GM12873 (cell line): Measurements from ENCODE around the gene FAM24B.

Experiments
- TF ChIP-seq, protein P1 (sequence below): IDR thresholded peaks from 2 replicates; pipeline ENCODE4 v1.5.1; 2012; ENCODE audit warnings: low read depth, mild to moderate bottlenecking, moderate library complexity, low read length, control low read depth; ENCODE audit not compliant: insufficient read depth; ENCODE audit errors: missing control alignments

Gene FAM24B

DNA sequence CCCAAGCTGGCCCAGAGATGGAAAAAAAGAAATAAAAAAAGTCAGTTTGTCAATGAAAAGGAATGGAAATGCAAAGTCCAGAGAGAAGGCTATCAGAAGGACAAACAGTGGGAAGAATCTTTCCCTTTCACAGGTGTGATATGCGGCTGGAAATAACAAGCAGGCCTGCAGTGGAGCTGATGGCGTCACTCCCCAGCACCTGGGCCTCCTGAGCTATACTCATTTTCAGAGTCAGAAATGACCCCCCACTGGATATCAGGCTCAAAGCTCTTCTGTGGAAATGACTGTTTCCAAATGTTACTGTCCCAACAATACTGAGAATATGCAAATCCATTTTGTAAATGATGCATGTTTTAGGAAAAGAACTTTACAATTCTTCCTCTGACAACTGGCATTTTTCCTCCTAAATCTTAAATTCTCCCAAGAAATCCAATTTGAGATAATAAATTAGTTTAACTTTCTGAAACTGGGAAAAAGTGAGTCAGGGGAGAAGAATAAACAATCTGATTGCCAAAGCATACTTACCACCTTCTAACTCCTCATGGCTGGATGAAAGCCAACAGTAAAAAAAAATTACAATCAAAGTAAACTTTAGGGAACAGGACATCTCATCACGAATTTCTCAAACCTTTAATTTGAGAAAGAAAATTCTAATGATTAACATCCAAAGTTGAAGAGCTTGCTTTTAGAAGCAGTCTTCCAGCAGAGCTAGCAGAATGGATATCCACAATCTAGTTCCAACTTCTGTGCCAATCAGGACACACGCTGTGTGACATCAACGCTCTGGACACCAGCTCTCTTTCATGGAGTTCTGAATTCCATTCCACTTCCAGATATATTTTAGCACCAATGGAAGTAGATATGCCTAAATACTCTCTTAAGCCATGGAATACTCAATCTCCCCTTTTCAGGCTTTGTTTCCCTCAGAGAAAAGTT, 28.4 kb downstream of the FAM24B start:
- TF ChIP-seq, protein P1, sequence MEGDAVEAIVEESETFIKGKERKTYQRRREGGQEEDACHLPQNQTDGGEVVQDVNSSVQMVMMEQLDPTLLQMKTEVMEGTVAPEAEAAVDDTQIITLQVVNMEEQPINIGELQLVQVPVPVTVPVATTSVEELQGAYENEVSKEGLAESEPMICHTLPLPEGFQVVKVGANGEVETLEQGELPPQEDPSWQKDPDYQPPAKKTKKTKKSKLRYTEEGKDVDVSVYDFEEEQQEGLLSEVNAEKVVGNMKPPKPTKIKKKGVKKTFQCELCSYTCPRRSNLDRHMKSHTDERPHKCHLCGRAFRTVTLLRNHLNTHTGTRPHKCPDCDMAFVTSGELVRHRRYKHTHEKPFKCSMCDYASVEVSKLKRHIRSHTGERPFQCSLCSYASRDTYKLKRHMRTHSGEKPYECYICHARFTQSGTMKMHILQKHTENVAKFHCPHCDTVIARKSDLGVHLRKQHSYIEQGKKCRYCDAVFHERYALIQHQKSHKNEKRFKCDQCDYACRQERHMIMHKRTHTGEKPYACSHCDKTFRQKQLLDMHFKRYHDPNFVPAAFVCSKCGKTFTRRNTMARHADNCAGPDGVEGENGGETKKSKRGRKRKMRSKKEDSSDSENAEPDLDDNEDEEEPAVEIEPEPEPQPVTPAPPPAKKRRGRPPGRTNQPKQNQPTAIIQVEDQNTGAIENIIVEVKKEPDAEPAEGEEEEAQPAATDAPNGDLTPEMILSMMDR, result no peak

DNA sequence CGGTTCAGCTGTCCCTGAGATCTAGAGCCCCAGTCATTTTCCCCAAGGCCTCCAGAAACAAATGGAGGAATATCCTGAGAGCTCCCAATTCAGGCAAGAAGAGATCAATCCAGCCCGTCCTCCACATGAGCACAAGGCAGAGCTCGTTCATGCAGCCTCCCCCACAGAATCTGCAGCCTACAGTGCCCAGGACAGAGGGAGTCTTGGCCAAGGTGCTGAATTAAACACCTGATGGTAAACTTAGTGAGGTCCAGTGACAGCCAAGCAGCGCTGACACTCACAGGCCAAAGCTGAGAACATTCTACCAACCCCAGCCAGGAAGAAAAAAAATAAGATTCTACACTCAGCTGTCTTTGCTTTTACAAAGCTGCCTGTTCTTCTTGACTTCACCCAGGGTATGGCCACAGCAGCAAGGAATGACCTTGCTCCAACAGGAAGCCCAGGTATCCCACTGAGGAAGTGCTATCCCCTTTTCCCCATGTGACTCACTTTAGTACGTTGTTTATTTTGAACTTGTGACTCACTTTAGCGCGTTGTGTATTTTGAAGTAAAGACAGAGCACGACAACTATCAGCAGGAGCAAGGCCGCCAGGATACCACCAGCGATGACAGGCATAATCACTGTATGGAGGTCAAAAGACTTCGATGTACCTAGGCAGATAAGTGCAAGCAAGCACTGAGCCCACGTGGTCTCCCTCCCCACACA, 29.3 kb downstream of the FAM24B start:
- TF ChIP-seq, protein P1, result no peak

DNA sequence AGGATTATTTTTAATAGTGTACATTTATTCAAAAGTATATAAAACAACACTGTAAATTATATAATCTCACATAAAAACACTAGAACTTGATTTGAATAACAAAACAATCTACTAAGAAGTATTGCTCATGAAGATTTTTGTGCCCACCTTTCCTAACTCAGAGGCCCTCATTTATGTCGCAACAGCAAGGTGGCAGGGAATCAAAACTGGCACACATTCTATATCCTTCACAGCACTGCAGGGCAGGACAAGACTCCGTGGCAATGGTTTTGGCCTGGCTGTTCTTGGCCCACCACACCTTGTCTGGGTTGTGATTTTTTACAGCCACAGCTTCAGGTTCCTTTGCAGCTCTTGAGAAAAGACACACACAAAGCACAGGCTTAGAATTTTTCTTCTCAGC, 30.3 kb downstream of the FAM24B start:
- TF ChIP-seq, protein P1, result no peak

DNA sequence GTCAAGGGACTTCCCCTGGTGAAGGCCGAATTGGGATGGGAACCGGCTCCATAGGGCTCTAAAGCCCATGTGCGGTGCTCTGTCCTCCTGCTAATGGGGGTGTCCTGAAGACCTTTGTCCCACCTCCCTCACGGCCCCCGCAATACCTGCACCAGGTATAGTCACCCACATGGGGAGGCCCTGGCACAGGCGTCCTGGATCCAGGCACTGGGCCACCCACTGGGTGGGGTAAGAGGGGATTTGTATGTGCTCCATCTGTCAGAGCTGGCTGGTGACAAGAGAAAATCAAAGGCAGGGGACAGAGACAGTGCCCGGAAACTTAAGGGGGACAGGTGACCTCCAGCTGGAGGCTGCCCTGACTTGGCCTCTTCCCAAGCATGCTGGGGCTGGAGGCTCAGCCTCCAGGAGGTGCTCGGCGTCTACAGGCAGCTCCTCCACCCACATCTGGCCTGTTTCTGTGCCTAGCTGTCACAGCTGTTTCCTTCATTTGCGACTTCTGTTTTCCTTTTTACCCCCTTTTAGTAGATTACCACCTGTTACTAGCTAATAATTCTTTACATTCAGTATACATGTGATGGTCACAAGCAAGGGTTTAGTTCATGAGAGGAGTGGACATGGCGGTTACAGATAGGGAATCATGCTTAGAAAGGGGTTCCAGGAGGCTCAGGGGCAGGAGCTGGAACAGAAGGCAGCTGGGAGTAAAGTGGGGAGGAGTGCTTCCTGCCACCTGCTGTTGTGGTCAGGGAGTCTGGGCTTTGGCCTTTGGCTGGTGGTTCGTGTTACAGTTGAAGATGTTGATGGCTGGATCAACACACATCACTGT, 31.4 kb downstream of the FAM24B start:
- TF ChIP-seq, protein P1, result no peak

DNA sequence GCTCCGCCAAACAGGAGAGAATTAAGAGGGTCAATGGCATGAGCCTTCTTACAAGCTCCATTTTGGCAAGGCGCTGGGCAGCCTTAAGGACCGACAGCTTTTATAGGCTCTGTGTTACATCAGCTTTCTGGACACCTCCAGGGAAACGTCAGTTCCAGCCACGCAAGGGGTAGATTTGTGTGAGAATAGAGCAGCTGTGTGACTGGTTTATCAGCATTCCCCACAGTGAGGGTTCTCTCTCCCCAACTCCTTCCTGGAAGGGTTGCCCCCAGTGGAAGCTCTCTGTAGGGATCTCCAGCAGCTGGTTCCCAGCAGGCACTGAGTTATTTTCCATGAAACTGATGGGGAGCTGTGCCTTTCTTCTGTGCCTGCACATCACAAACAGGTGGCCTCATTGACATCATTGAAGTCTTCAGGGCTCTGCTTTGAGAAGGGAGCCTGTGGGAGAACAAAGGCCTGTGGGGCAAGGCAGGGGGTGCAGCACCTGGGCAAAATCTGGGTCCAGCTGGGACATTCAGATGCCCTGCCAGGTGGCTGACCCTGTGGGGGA, 33.5 kb downstream of the FAM24B start, which contains the start of gene CUZD1:
Gene CUZD1, minus strand, starts transcription at position 75 of the 550 bp plus-strand sequence. Its CDS starts 14 bp downstream, at position 61.
- TF ChIP-seq, protein P1, result no peak

DNA sequence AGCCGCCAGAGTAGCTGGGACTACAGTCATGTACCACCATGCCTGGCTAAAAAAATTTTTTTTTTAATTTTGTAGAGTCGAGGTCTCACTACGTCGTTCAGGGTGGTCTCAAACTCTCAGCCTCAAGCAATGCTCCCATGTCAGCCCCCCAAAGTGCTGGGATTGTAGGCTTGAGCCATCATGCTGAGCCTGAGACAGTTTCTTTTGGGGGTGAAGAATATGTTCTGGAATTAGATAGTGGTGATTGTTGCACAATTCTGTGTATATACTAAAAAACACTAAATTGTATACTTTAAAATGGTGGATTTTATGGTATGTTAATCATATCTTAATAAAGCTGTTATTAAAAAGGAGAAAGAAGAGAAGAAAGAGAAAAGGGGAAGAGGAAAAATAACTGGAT, 35.2 kb downstream of the FAM24B start:
- TF ChIP-seq, protein P1, result no peak

DNA sequence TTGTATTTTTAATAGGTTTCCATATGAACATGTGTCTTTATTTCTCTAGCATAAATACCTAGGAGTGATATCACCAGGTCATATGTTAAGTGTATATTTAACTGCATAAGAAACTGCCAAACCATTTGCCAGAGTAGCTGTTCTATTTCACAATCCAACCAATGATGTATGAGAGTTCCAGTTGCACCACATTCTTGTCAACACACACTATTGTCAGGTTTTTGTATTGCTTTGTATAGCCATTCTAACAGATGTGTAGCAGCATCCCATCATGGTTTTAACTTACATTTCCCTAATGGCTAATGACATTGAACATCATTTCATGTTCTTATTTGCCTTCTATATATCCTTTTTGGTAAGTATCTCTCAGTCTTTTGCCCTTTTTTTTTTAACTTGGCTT, 37.8 kb downstream of the FAM24B start:
- TF ChIP-seq, protein P1, result no peak
